OCI-LY1 (cell line): Measurements from ENCODE around the gene PI4KA.
"Not testable (repeated sequence)": the region's sequence is repeated elsewhere in the genome, so short reads cannot be mapped to it uniquely, and the experiment has no call there.

Experiments
- H2AFZ ChIP-seq: fragments of 200-600 bp; sonication (generic), shearing (Covaris generic); 2 replicates; pipeline ENCODE4 v1.6.0; 2014; ENCODE audit warnings: antibody characterized with exemption, mild to moderate bottlenecking, low read length
- H3F3A ChIP-seq: fragments of 200-600 bp; sonication (generic), shearing (Covaris generic); 2 replicates; pipeline ENCODE4 v1.6.0; 2014; ENCODE audit warnings: mild to moderate bottlenecking, antibody characterized with exemption, low read length, moderate library complexity; ENCODE audit not compliant: insufficient read depth
- H3K27ac ChIP-seq: fragments of 200-600 bp; sonication (generic); 2 replicates; pipeline ENCODE4 v1.5.1; 2014; ENCODE audit warnings: low read length, mixed run types, mild to moderate bottlenecking, low read depth; ENCODE audit not compliant: poor library complexity, severe bottlenecking
- H3K27me3 ChIP-seq: fragments of 200-600 bp; sonication (generic); 2 replicates; pipeline ENCODE4 v1.6.0; 2014; ENCODE audit warnings: antibody characterized with exemption, mild to moderate bottlenecking, low read length, moderate library complexity; ENCODE audit not compliant: insufficient read depth
- H3K36me3 ChIP-seq: fragments of 200-600 bp; sonication (generic); 2 replicates; pipeline ENCODE4 v1.6.1; 2014; ENCODE audit warnings: mild to moderate bottlenecking, antibody characterized with exemption, low read length, moderate library complexity, mixed read lengths; ENCODE audit not compliant: insufficient read depth
- H3K4me1 ChIP-seq: fragments of 200-600 bp; sonication (generic); 2 replicates; pipeline ENCODE4 v1.5.1; 2014; ENCODE audit warnings: mild to moderate bottlenecking, low read length, moderate library complexity; ENCODE audit not compliant: insufficient read depth, severe bottlenecking
- H3K4me2 ChIP-seq: fragments of 200-600 bp; sonication (generic), shearing (Covaris generic); 2 replicates; pipeline ENCODE4 v1.6.1; 2014; ENCODE audit warnings: low read length
- H3K4me3 ChIP-seq: fragments of 200-600 bp; sonication (generic); 2 replicates; pipeline ENCODE4 v1.5.1; 2014; ENCODE audit warnings: low read length, low read depth, mild to moderate bottlenecking, mixed read lengths; ENCODE audit not compliant: poor library complexity, severe bottlenecking
- H3K79me2 ChIP-seq: fragments of 200-600 bp; shearing (Covaris generic); 2 replicates; pipeline ENCODE4 v1.6.1; 2016; ENCODE audit warnings: mixed run types, low read length, mixed read lengths; ENCODE audit not compliant: insufficient read depth
- H3K9ac ChIP-seq: fragments of 200-600 bp; sonication (generic), shearing (Covaris generic); 2 replicates; pipeline ENCODE4 v1.6.1; 2014; ENCODE audit warnings: mild to moderate bottlenecking, low read length, mixed read lengths
- H3K9me2 ChIP-seq: fragments of 200-600 bp; sonication (generic), shearing (Covaris generic); 2 replicates; pipeline ENCODE4 v1.6.1; 2014; ENCODE audit warnings: low read depth, mild to moderate bottlenecking, low read length, mixed read lengths
- H3K9me3 ChIP-seq: fragments of 200-600 bp; shearing (Covaris generic); 2 replicates; pipeline ENCODE4 v1.6.1; 2014; ENCODE audit warnings: low read length, mixed read lengths
- H4K20me1 ChIP-seq: fragments of 200-600 bp; sonication (generic), shearing (Covaris generic); 2 replicates; pipeline ENCODE4 v1.6.0; 2016; ENCODE audit warnings: mild to moderate bottlenecking, low read length; ENCODE audit not compliant: insufficient read depth
- TF ChIP-seq, protein P1 (sequence below): fragments of 200-600 bp; sonication (generic), shearing (Covaris generic); IDR thresholded peaks from 2 replicates; pipeline ENCODE4 v1.5.1; 2017; ENCODE audit warnings: mild to moderate bottlenecking, antibody characterized with exemption, low read length, moderate library complexity, mixed read lengths

Gene PI4KA

GRCh38 chr22:20701680-20702136 is 156.9 kb downstream of the PI4KA start:
- peak overlapping the region; percentile 61 for H3K4me2 ChIP-seq
- H3K27me3 ChIP-seq, H4K20me1 ChIP-seq, H3K79me2 ChIP-seq, H3F3A ChIP-seq, H2AFZ ChIP-seq, H3K36me3 ChIP-seq, H3K9me3 ChIP-seq, H3K27ac ChIP-seq, H3K9me2 ChIP-seq: not testable (repeated sequence)
- peak overlapping the region; percentile 63 for H3K4me3 ChIP-seq
- peak overlapping the region; percentile 52; the same call in 1 of the 2 replicates for H3K9ac ChIP-seq
- peaks cover 12% of the 10 kb centered on the region for H3K4me1 ChIP-seq

- H3K4me1 ChIP-seq: peaks cover 12% of the 10 kb centered on the region
- not testable (repeated sequence) for H3K4me2 ChIP-seq, H3F3A ChIP-seq, H3K79me2 ChIP-seq, H3K27me3 ChIP-seq, H3K9ac ChIP-seq, H3K9me3 ChIP-seq, H3K36me3 ChIP-seq, H4K20me1 ChIP-seq, H3K4me3 ChIP-seq, H2AFZ ChIP-seq, H3K27ac ChIP-seq, H3K9me2 ChIP-seq
Measured at GRCh38 chr22:20700347-20700746, 158.3 kb downstream of the PI4KA start.

- H3K27ac ChIP-seq, H3K4me3 ChIP-seq, H3K27me3 ChIP-seq, H2AFZ ChIP-seq, H3K36me3 ChIP-seq, H3K9me2 ChIP-seq, H3K79me2 ChIP-seq, H3K4me2 ChIP-seq, H3F3A ChIP-seq, H3K9me3 ChIP-seq, H3K9ac ChIP-seq, H4K20me1 ChIP-seq: not testable (repeated sequence)
- peaks cover 12% of the 10 kb centered on the region for H3K4me1 ChIP-seq
Measured at GRCh38 chr22:20699856-20700255, 158.8 kb downstream of the PI4KA start.

GRCh38 chr22:20697481-20698113 is 161.0 kb downstream of the PI4KA start:
- H3K27ac ChIP-seq, H3K27me3 ChIP-seq, H4K20me1 ChIP-seq, H3K79me2 ChIP-seq, H3K9ac ChIP-seq, H2AFZ ChIP-seq, H3K4me2 ChIP-seq, H3K9me2 ChIP-seq, H3K36me3 ChIP-seq, H3K4me3 ChIP-seq, H3K9me3 ChIP-seq, H3F3A ChIP-seq, H3K4me1 ChIP-seq: not testable (repeated sequence)
- TF ChIP-seq, protein P1, sequence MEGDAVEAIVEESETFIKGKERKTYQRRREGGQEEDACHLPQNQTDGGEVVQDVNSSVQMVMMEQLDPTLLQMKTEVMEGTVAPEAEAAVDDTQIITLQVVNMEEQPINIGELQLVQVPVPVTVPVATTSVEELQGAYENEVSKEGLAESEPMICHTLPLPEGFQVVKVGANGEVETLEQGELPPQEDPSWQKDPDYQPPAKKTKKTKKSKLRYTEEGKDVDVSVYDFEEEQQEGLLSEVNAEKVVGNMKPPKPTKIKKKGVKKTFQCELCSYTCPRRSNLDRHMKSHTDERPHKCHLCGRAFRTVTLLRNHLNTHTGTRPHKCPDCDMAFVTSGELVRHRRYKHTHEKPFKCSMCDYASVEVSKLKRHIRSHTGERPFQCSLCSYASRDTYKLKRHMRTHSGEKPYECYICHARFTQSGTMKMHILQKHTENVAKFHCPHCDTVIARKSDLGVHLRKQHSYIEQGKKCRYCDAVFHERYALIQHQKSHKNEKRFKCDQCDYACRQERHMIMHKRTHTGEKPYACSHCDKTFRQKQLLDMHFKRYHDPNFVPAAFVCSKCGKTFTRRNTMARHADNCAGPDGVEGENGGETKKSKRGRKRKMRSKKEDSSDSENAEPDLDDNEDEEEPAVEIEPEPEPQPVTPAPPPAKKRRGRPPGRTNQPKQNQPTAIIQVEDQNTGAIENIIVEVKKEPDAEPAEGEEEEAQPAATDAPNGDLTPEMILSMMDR: peak; percentile 49; the same call in 1 of the 2 replicates

- not testable (repeated sequence) for H3K27me3 ChIP-seq, H3K36me3 ChIP-seq, H3K27ac ChIP-seq, H3K9ac ChIP-seq, H3K9me3 ChIP-seq, H3K9me2 ChIP-seq, H2AFZ ChIP-seq, H3K79me2 ChIP-seq, H3K4me3 ChIP-seq, H3F3A ChIP-seq, H3K4me1 ChIP-seq, H4K20me1 ChIP-seq, H3K4me2 ChIP-seq
Measured at GRCh38 chr22:20696056-20696455, 162.6 kb downstream of the PI4KA start.

DNA sequence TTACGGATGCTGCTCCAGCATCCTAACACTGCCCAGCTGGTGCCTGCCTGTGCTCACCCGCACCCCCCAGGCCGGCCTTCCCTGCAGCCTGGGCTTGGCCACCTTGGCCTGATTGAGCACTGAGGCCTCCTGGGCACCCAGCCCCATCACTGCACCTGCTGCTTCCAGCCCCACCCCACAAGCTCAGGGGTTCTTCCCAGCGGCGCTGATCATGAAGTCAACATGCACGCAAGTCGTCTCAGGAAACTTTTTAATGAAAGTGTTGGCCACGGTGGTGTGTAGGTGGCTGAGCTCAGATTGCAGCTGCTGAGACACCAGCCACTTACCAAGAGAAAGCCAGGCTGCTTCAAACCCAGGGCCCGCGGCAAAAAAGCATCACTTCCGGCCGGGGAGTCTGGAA is 163.4 kb downstream of the PI4KA start:
- H3K9ac ChIP-seq, H3K27me3 ChIP-seq, H4K20me1 ChIP-seq, H3K4me2 ChIP-seq, H3K36me3 ChIP-seq, H3K9me2 ChIP-seq, H3K79me2 ChIP-seq, H3K4me3 ChIP-seq, H2AFZ ChIP-seq, H3K9me3 ChIP-seq, H3K27ac ChIP-seq, H3F3A ChIP-seq, H3K4me1 ChIP-seq: not testable (repeated sequence)

DNA sequence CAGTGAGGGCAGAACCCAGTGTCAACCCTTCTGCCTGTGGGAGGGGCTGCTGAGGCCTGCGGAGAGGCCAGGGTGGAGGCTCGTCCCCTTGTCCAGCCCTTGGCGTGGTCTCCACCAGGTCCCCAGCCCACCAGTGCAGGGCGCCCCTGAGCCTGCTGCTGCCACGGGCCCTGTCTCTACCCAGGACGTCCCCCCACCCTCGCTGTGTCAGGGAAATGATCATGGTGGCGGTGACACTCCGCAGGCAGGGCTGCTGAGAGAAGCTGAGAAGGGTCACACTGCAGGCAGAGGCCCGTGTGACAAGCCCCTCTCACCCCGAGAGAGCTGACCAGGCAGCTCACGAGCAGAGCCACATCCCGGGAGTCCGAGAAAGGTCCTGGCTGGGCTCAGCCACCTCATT is 164.4 kb downstream of the PI4KA start:
- not testable (repeated sequence) for H4K20me1 ChIP-seq, H3K79me2 ChIP-seq

More for the DNA sequence above, 164.4 kb downstream of the PI4KA start:
- not testable (repeated sequence) for H3K9ac ChIP-seq, H3K4me1 ChIP-seq, H3K9me3 ChIP-seq, H3K9me2 ChIP-seq, H3K27me3 ChIP-seq, H3K27ac ChIP-seq, H3K4me3 ChIP-seq, H3K36me3 ChIP-seq, H3K4me2 ChIP-seq, H3F3A ChIP-seq, H2AFZ ChIP-seq
